Brain microvascular endothelial cell (primary cell): ENCODE results near the gene RAPGEFL1.

ENCODE experiments used
- DNase-seq: peaks from one replicate; pipeline ENCODE4 v3.0.0-alpha.2; 2020
- H3K27ac ChIP-seq: fragments of 250-450 bp; sonication (Bioruptor Pico); 2 replicates; pipeline ENCODE4 v1.5.1; 2020; ENCODE audit warnings: mild to moderate bottlenecking, moderate library complexity
- H3K27me3 ChIP-seq: fragments of 250-450 bp; sonication (Bioruptor Pico); replicated peaks from 2 replicates; pipeline ENCODE4 v1.5.1; 2020; ENCODE audit warnings: mild to moderate bottlenecking
- H3K36me3 ChIP-seq: fragments of 250-450 bp; sonication (Bioruptor Pico); replicated peaks from 2 replicates; pipeline ENCODE4 v1.5.1; 2020; ENCODE audit warnings: mild to moderate bottlenecking
- H3K4me3 ChIP-seq: 2 replicates; pipeline ENCODE4 v1.5.1; 2011; ENCODE audit warnings: low read depth, mild to moderate bottlenecking, control low read depth, low read length, moderate library complexity
- in situ Hi-C: cut with HindIII; loops from 2 replicates; pipeline ENCODE4 v1.10.0; 2017; ENCODE audit warnings: low sequenced_read_pairs, low pct_ligation_motif_present
- TF ChIP-seq, protein P1 (sequence below): IDR thresholded peaks from 2 replicates; pipeline ENCODE4 v1.5.1; 2011; ENCODE audit warnings: low read depth, mild to moderate bottlenecking, moderate library complexity, low read length, control low read depth, inconsistent platforms; ENCODE audit errors: missing control alignments

The RAPGEFL1 gene

GRCh38 chr17:40153603-40154236 lies 23.6 kb upstream of the RAPGEFL1 start:
- in situ Hi-C loops, result no loop called here
- H3K27ac ChIP-seq, result no peak overlapping the region
- DNase-seq, result no peak

GRCh38 chr17:40157973-40158372 lies 19.3 kb upstream of the RAPGEFL1 start:
- H3K27me3 ChIP-seq, result no peaks in the 10 kb centered on the region
- TF ChIP-seq, protein P1, sequence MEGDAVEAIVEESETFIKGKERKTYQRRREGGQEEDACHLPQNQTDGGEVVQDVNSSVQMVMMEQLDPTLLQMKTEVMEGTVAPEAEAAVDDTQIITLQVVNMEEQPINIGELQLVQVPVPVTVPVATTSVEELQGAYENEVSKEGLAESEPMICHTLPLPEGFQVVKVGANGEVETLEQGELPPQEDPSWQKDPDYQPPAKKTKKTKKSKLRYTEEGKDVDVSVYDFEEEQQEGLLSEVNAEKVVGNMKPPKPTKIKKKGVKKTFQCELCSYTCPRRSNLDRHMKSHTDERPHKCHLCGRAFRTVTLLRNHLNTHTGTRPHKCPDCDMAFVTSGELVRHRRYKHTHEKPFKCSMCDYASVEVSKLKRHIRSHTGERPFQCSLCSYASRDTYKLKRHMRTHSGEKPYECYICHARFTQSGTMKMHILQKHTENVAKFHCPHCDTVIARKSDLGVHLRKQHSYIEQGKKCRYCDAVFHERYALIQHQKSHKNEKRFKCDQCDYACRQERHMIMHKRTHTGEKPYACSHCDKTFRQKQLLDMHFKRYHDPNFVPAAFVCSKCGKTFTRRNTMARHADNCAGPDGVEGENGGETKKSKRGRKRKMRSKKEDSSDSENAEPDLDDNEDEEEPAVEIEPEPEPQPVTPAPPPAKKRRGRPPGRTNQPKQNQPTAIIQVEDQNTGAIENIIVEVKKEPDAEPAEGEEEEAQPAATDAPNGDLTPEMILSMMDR, result no peak
- H3K27ac ChIP-seq, result no peak overlapping the region
- no peak for DNase-seq
- in situ Hi-C loops, result no loop called here
- H3K36me3 ChIP-seq, result peaks cover 42% of the 10 kb centered on the region
- H3K4me3 ChIP-seq, result no peak overlapping the region

More at GRCh38 chr17:40153603-40154236, 23.6 kb upstream of the RAPGEFL1 start:
- TF ChIP-seq, protein P1, result no peak
- peaks cover 47% of the 10 kb centered on the region for H3K36me3 ChIP-seq
- H3K4me3 ChIP-seq, result no peak overlapping the region
- H3K27me3 ChIP-seq, result no peaks in the 10 kb centered on the region

DNA sequence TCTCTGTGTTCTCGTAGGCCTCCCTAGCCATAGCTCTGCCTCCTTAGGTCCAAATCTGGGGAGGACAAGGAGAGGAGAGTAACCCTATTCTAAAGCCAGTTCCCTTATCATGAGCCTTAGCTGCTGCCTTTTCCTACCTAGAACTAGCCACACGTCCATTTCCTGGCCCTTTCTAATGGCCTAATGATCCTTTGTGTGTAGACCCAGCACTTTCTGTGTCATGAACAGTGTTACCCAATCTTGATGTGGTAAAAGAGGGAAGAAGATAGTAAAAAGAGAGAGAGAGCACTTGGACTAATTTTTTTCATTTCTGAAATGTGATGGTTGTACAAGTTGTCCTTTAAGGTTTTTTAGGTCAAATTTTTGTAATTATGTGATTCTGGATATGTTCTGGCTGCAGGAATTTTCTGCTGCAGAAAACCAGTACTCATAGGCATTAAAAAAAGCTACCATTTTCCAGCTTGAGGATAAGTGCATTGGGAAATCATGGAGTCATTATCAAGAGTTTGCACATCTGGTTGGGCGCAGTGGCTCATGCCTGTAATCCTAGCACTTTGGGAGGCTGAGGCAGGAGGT lies 18.7 kb upstream of the RAPGEFL1 start:
- no peak overlapping the region for H3K27ac ChIP-seq
- in situ Hi-C loops, result no loop called here
- H3K4me3 ChIP-seq, result no peak overlapping the region
- peaks cover 43% of the 10 kb centered on the region for H3K36me3 ChIP-seq
- DNase-seq, result no peak
- no peaks in the 10 kb centered on the region for H3K27me3 ChIP-seq
- TF ChIP-seq, protein P1, result no peak

- Histone ChIP-seq H3K4me3 (no peak overlapping the region), H3K27ac (no peak overlapping the region), H3K36me3 (peaks cover 47% of the 10 kb centered on the region), H3K27me3 (no peaks in the 10 kb centered on the region)
- in situ Hi-C loops, result no loop called here
- TF ChIP-seq, protein P1, result no peak
- DNase-seq, result no peak
Measured at GRCh38 chr17:40159456-40159855, 17.8 kb upstream of the RAPGEFL1 start.

- Histone ChIP-seq H3K27me3 (no peaks in the 10 kb centered on the region), H3K4me3 (no peak overlapping the region), H3K27ac (no peak overlapping the region), H3K36me3 (peaks cover 65% of the 10 kb centered on the region)
- DNase-seq, result no peak
- TF ChIP-seq, protein P1, result no peak
- in situ Hi-C loops, result no loop called here
Measured at GRCh38 chr17:40167685-40168261, 9.5 kb upstream of the RAPGEFL1 start.
